GM12891 (cell line): ENCODE measurements around the gene PRICKLE4.

Experiments used
- DNase-seq: peaks from one replicate; pipeline ENCODE4 v3.0.0; 2011; ENCODE audit warnings: low spot score; ENCODE audit not compliant: insufficient read length
- FAIRE-seq: peaks from 2 replicates; lab custom pipeline; 2011; peaks lifted over from hg19 to GRCh38; lab: Jason Lieb, UNC
- PAX5 ChIP-seq: IDR thresholded peaks from 2 replicates; pipeline ENCODE4 v1.6.1; 2011; ENCODE audit warnings: low read length, moderate library complexity, mild to moderate bottlenecking; ENCODE audit not compliant: insufficient read depth, severe bottlenecking
- POLR2A ChIP-seq: IDR thresholded peaks from 2 replicates; pipeline ENCODE4 v1.6.1; 2011; ENCODE audit warnings: low read depth, low read length, control low read depth
- POLR2AphosphoS5 ChIP-seq: IDR thresholded peaks from 2 replicates; pipeline ENCODE4 v1.6.1; 2011; ENCODE audit warnings: low read depth, low read length, control low read depth
- POU2F2 ChIP-seq: IDR thresholded peaks from 2 replicates; pipeline ENCODE4 v1.6.1; 2011; ENCODE audit warnings: low read depth, mild to moderate bottlenecking, control low read depth, low read length, moderate library complexity
- SPI1 ChIP-seq: IDR thresholded peaks from 2 replicates; pipeline ENCODE4 v1.6.1; 2011; ENCODE audit warnings: low read depth, low read length, control low read depth
- TAF1 ChIP-seq: IDR thresholded peaks from 2 replicates; pipeline ENCODE4 v1.6.1; 2011; ENCODE audit warnings: low read depth, low read length, control low read depth

Gene PRICKLE4

GRCh38 chr6:41770381-41771057 is 10.1 kb upstream of the PRICKLE4 start:
- DNase-seq, result no peak
- no peak for FAIRE-seq
- no peak for TF ChIP-seq PAX5
- no peak for TF ChIP-seq TAF1
- TF ChIP-seq SPI1, result no peak
- no peak for TF ChIP-seq POLR2A
- no peak for TF ChIP-seq POU2F2
- no peak for TF ChIP-seq POLR2AphosphoS5

- DNase-seq, result no peak
- no peak for FAIRE-seq
- TF ChIP-seq PAX5, result no peak
- TF ChIP-seq TAF1, result no peak
- TF ChIP-seq POU2F2, result no peak
- TF ChIP-seq POLR2A, result no peak
- no peak for TF ChIP-seq SPI1
- TF ChIP-seq POLR2AphosphoS5, result no peak
Measured at GRCh38 chr6:41771058-41771983, 9.3 kb upstream of the PRICKLE4 start.

- FAIRE-seq, result no peak
- TF ChIP-seq PAX5 (no peak), TAF1 (no peak), POU2F2 (no peak), POLR2A (no peak)
- DNase-seq, result no peak
Measured at GRCh38 chr6:41774841-41775240, 5.7 kb upstream of the PRICKLE4 start.

- DNase-seq (no peak), FAIRE-seq (peak; percentile 26)
- TF ChIP-seq POLR2A (no peak), PAX5 (no peak), SPI1 (no peak), POLR2AphosphoS5 (no peak), POU2F2 (no peak), TAF1 (no peak)
Measured at GRCh38 chr6:41775293-41775882, 5.2 kb upstream of the PRICKLE4 start.

GRCh38 chr6:41777551-41778285 is 2.9 kb upstream of the PRICKLE4 start:
- TF ChIP-seq SPI1, result no peak
- TF ChIP-seq POU2F2, result no peak
- no peak for TF ChIP-seq POLR2AphosphoS5
- TF ChIP-seq TAF1, result no peak
- TF ChIP-seq PAX5, result no peak
- TF ChIP-seq POLR2A, result no peak
- DNase-seq (no peak), FAIRE-seq (no peak)

- no peak for TF ChIP-seq TAF1
- TF ChIP-seq PAX5, result no peak
- TF ChIP-seq POLR2A, result no peak
- no peak for TF ChIP-seq POU2F2
- no peak for TF ChIP-seq SPI1
- TF ChIP-seq POLR2AphosphoS5, result no peak
- FAIRE-seq (no peak), DNase-seq (no peak)
Measured at GRCh38 chr6:41778895-41779294, 1.7 kb upstream of the PRICKLE4 start.

GRCh38 chr6:41779336-41779735 is 1.2 kb upstream of the PRICKLE4 start:
- TF ChIP-seq POLR2AphosphoS5, result no peak
- no peak for TF ChIP-seq SPI1
- no peak for TF ChIP-seq PAX5
- TF ChIP-seq POLR2A, result no peak
- no peak for TF ChIP-seq POU2F2
- no peak for TF ChIP-seq TAF1
- no peak for FAIRE-seq
- DNase-seq, result no peak

GRCh38 chr6:41779788-41780550 is 613 bp upstream of the PRICKLE4 start, which contains the start of gene FRS3:
FRS3 (minus strand) TSS chr6:41779900; CDS start chr6:41776987, 2,913 bp downstream.
- FAIRE-seq, result peak; percentile 94
- peak; percentile 98 for DNase-seq
- TF ChIP-seq TAF1 (no peak), POU2F2 (peak; percentile 13; the same call in 1 of the 2 replicates), PAX5 (peak; percentile 75)

- no peak for DNase-seq
- FAIRE-seq, result no peak
- TF ChIP-seq SPI1 (no peak), POLR2AphosphoS5 (no peak), POLR2A (no peak), TAF1 (no peak), PAX5 (no peak), POU2F2 (no peak)
Measured at GRCh38 chr6:41781366-41781730, 766 bp downstream of the PRICKLE4 start.
